ENCODE results near the gene CFAP100. TPM values are rescaled to one million over a fixed set of nuclear protein-coding genes. Genes with fewer than 3 reads are reported as not detected.

Gene CFAP100
- polyA plus RNA-seq, 3 donors = not detected

DNA sequence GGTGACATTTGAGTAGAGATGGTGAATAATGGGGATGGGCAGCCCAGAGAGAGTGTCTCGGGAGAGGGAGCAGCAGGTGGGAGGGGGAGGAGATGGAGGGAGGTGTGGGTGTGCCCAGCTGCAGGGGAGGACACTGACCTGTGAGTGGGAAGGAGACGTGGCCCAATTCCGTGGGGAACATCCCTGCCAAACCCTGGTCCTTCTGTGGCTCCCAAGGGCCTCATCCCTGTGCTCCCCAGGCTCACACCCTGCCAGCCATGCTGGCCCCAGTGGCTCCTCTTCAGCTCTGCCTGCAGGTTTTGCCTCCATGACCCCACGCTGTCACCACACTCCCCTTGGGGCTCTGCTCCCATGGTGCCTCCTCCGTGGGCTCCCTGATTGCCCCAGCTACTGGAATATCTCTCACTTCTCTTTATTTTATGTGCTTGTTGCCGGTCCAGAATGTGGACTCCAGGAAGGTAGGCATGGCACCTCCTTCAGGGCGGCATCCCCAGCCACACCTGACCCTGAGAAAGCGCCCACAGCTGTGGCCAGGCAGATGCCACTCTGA is 7.0 kb downstream of the CFAP100 start:
- Histone ChIP-seq H3K79me2 (ENCODE audit: insufficient read depth, low read length) (no peaks in the 10 kb centered on the region), H3K9ac (ENCODE audit: insufficient read depth, low read length, poor library complexity, severe bottlenecking) (no peak overlapping the region), H3K9me3 (replicated peaks in 1 of 2; ENCODE audit: control insufficient read depth in 1 of 2, insufficient read depth in 1 of 2, low read length in 2 of 2) (peaks cover 20 to 37% of the 10 kb centered on the region in 2 donors), H3K36me3 (replicated peaks in 1 of 2; ENCODE audit: control insufficient read depth in 1 of 2, insufficient read depth in 2 of 2, low read length in 2 of 2) (no peaks in the 10 kb centered on the region), H3K4me3 (replicated peaks in 1 of 3; ENCODE audit: low read depth in 2 of 3, low read length in 3 of 3) (no peak overlapping the region), H2AFZ (ENCODE audit: insufficient read depth, low read depth, low read length, poor library complexity, severe bottlenecking) (no peak overlapping the region), H3K27ac (ENCODE audit: low read depth in 1 of 2, low read length in 2 of 2) (no peak overlapping the region), H3K4me2 (replicated peaks; ENCODE audit: extremely low read depth, low read length, poor library complexity, severe bottlenecking) (no peak overlapping the region), H3K27me3 (ENCODE audit: control insufficient read depth in 2 of 2, insufficient read depth in 2 of 2, low read length in 2 of 2) (no peaks in the 10 kb centered on the region), H4K20me1 (ENCODE audit: insufficient read depth, low read length) (no peaks in the 10 kb centered on the region), H3K4me1 (ENCODE audit: control insufficient read depth in 1 of 2, insufficient read depth in 2 of 2, low read length in 2 of 2) (peaks cover 5 to 6% of the 10 kb centered on the region in 2 donors)
- H3K27me3 Mint-ChIP-seq (ENCODE audit: low read depth in 3 of 3) = peaks cover 9 to 13% (median 12%) of the 10 kb centered on the region in 3 donors
- H3K36me3 Mint-ChIP-seq = peaks cover 0 to 2% of the 10 kb centered on the region in 2 donors
- no peak overlapping the region for H3K27ac Mint-ChIP-seq
- TF ChIP-seq, protein P1, sequence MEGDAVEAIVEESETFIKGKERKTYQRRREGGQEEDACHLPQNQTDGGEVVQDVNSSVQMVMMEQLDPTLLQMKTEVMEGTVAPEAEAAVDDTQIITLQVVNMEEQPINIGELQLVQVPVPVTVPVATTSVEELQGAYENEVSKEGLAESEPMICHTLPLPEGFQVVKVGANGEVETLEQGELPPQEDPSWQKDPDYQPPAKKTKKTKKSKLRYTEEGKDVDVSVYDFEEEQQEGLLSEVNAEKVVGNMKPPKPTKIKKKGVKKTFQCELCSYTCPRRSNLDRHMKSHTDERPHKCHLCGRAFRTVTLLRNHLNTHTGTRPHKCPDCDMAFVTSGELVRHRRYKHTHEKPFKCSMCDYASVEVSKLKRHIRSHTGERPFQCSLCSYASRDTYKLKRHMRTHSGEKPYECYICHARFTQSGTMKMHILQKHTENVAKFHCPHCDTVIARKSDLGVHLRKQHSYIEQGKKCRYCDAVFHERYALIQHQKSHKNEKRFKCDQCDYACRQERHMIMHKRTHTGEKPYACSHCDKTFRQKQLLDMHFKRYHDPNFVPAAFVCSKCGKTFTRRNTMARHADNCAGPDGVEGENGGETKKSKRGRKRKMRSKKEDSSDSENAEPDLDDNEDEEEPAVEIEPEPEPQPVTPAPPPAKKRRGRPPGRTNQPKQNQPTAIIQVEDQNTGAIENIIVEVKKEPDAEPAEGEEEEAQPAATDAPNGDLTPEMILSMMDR (IDR thresholded peaks at IDR 0.05) = no peak
- 85% methylated on average over 5 of the region's 8 CpGs for WGBS (ENCODE audit: insufficient coverage)
- H3K4me3 Mint-ChIP-seq = no peak overlapping the region
- DNase-seq = no peak
- H3K4me1 Mint-ChIP-seq = peaks cover 7% of the 10 kb centered on the region
- H3K9me3 Mint-ChIP-seq = peaks cover 19 to 40% (median 31%) of the 10 kb centered on the region in 7 donors
- intact Hi-C loops (cut with micrococcal nuclease) = no loop called here

DNA sequence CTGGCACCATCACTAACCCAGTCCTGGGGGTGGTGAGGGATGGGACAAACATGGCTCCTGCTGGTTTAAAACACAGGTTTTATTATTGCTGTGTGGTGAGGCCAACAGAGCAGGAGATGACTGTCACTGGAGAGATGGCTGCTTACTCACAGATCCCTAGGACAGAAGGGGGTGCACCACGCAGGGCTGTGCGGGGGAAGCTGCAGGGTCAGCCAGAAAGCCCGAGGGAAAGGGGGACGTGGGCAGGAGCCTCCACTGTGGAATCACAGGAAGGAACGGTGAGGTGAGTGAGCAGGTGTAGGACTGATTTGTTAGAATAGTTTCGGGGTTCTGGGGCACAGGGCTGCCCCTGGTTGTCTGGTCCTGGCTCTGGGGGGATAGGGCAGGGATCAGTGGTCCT is 7.5 kb downstream of the CFAP100 start:
- 83% methylated on average over 6 of the region's 6 CpGs for WGBS (ENCODE audit: insufficient coverage)
- peaks cover 0 to 2% of the 10 kb centered on the region in 2 donors for H3K36me3 Mint-ChIP-seq
- intact Hi-C loops (cut with micrococcal nuclease) = no loop called here

More for the DNA sequence above, 7.5 kb downstream of the CFAP100 start:
- Mint-ChIP-seq H3K4me1 (peaks cover 7% of the 10 kb centered on the region), H3K9me3 (peaks cover 19 to 39% (median 31%) of the 10 kb centered on the region in 7 donors), H3K4me3 (no peak overlapping the region), H3K27ac (no peak overlapping the region), H3K27me3 (ENCODE audit: low read depth in 3 of 3) (peaks cover 9 to 16% (median 12%) of the 10 kb centered on the region in 3 donors)
- no peak overlapping the region for H2AFZ ChIP-seq (ENCODE audit: insufficient read depth, low read depth, low read length, poor library complexity, severe bottlenecking)
- no peaks in the 10 kb centered on the region for H3K27me3 ChIP-seq (ENCODE audit: control insufficient read depth in 2 of 2, insufficient read depth in 2 of 2, low read length in 2 of 2)
- no peak overlapping the region for H3K4me2 ChIP-seq (replicated peaks; ENCODE audit: extremely low read depth, low read length, poor library complexity, severe bottlenecking)
- H3K4me1 ChIP-seq (ENCODE audit: control insufficient read depth in 1 of 2, insufficient read depth in 2 of 2, low read length in 2 of 2) = peaks cover 5 to 6% of the 10 kb centered on the region in 2 donors
- H3K9me3 ChIP-seq (replicated peaks in 1 of 2; ENCODE audit: control insufficient read depth in 1 of 2, insufficient read depth in 1 of 2, low read length in 2 of 2) = peaks cover 20 to 37% of the 10 kb centered on the region in 2 donors
- TF ChIP-seq, protein P1 (IDR thresholded peaks at IDR 0.05) = no peak
- H3K79me2 ChIP-seq (ENCODE audit: insufficient read depth, low read length) = no peaks in the 10 kb centered on the region
- H3K27ac ChIP-seq (ENCODE audit: low read depth in 1 of 2, low read length in 2 of 2) = no peak overlapping the region
- H3K9ac ChIP-seq (ENCODE audit: insufficient read depth, low read length, poor library complexity, severe bottlenecking) = no peak overlapping the region
- no peaks in the 10 kb centered on the region for H3K36me3 ChIP-seq (replicated peaks in 1 of 2; ENCODE audit: control insufficient read depth in 1 of 2, insufficient read depth in 2 of 2, low read length in 2 of 2)
- H3K4me3 ChIP-seq (replicated peaks in 1 of 3; ENCODE audit: low read depth in 2 of 3, low read length in 3 of 3) = no peak overlapping the region
- H4K20me1 ChIP-seq (ENCODE audit: insufficient read depth, low read length) = no peaks in the 10 kb centered on the region
- DNase-seq = no peak

Measured in CD14-positive monocyte (primary cell).